NCI-H2227 treated with DMSO at 0.1 percent for 48 hours (cell line): ENCODE measurements around the gene PRPF4.
"Not testable (repeated sequence)": the region's sequence is repeated elsewhere in the genome, so short reads cannot be mapped to it uniquely, and the experiment has no call there.

Source experiments
- DNase-seq: peaks from one replicate; lab custom pipeline; 2025; lab: John Stamatoyannopoulos, UW

The PRPF4 gene

DNA sequence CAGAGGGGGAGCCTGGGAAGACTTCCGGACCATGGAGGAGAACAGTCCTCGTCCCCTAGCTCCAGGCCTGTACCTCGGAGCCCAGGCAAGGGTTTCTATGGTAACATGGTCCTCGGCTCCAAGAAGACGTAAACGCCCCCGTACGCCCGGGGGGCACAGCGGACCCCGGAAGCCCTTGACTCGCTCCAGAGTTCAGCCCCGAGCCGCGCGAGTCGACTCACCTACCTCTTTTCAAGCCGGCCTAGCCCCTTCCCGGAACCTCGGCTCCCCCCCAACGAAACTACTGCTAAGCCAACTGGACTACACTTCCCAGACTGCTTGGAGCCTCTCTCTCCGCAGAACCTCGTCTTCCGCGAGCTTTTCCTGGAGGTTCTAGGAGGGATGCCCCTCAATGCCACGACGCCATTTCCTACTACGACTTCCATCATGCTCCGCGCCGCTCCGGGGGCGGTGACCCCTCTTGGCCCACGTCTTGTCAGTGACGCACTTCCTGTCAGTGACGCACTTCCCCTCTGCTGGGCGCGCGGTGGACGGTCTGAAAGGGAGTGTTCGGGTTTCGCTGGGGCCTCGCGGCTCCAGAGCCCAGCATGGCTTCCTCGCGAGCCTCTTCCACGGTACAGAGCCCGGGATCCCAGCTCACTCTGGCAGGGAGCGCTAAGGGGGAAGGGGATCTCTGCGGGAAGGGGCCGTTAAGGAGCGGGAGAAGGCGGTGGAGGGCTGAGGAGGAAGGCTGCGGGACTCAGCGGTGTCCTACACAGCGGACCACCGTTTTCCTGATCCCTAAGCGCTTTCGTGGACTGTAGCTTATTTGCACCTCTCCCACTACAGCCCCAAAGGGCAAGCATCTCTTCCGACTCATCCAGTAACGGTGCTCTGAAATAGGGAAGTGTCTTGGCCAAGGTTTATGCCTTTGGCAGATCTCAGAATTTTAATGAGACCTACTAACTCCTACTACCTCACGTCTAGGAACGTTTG is at the start of gene PRPF4, which contains the start of gene CDC26:
Gene PRPF4, plus strand, starts transcription at position 502 of the 975 bp plus-strand sequence. Its CDS starts 86 bp downstream, at position 588.
Gene CDC26, minus strand, starts transcription at position 416 of the 975 bp plus-strand sequence. CDS start 3,065 bp downstream, outside the sequence.
- peak; percentile 94 for DNase-seq

DNA sequence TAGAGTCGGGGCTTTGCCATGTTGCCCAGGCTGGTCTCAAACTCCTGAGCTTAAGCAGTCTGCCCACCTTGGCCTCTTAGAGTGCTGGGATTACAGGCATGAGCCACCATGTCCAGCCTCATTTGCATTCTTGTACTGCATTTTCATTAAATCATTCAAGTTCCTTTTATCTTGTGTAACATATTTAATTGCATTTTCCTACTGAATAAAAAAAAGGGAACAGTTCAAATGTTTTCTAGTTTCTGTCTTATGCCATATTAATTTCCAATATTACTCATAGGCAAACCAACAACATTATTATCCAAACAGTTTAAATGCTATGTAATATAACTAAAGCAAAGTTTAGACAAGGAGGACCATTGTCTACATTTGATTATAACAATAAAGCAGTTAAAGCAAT is 48.0 kb upstream of the PRPF4 start:
- no peak for DNase-seq

DNA sequence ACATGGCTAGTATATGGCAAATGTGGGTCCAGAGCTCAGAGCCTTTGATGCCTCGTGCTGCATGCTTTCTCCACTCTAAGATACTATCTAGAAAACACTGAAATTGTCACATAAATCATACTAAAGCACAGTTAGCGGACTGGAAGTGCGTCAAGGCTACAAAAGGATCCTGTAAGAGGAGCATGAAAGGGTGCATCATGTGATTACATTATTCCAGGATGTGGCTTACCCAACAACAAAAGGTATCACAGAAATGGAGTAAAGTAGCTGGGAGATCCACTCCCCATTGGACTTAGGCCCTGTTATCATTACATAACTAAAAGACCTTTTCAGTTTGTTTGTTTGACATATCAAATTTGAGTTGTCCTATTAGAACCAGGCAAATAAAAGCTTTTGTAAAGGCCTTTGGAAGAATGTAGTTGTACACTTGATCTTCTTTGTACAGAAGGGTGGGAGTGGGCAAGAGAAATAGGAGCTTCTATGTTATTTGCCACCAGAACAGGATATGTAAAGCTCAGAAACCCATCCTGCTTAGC is 47.3 kb upstream of the PRPF4 start:
- no peak for DNase-seq

DNA sequence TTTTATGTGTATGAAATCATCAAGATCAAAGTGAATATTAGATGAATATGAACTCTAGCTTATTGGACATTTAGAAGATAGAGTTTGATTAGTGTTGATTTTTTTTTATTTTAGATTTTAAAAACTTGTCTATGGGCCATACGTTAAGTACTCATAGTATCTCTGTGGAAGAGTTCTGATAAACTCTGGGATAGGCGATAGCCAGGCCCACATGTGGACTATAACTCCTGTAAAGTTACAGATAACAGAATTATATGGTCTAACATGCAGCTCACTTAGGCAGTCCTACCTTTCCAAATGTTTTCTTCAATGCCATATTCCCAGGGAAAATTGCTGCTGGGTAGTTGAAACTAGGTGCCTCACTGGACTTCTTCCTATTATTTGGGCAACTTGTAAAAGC is 43.8 kb upstream of the PRPF4 start:
- no peak for DNase-seq

DNA sequence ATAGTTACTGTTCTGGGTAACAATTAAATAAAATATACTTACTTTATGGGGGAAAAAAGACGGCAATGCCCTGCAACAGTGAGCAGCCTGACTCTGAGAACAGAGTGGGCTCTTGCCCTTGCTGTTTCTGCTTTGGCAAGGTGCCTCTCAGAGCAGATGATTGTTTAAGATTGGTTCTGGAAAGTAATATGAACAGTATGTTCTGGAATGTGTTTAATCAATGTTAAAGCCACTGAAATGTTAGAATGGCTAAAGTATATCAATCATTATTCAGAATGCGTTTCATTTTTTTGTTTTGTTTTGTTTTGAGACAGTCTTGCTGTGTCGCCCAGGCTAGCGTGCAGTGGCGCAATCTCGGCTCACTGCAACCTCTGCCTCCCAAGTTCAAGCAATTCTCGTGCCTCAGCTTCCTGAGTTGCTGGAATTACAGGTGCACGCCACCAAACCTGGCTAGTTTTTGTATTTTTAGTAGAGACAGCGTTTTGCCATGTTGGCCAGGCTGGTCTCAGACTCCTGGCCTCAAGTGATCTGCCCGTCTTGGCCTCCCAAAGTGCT is 39.7 kb upstream of the PRPF4 start:
- DNase-seq = not testable (repeated sequence)

- no peak for DNase-seq
These were observed 38.4 kb upstream of the PRPF4 start for GRCh38 chr9:113237026-113237425.

- no peak for DNase-seq
These were observed 37.1 kb upstream of the PRPF4 start for GRCh38 chr9:113238202-113238858.

- DNase-seq = no peak
These were observed 36.6 kb upstream of the PRPF4 start for GRCh38 chr9:113238859-113239232.

- no peak for DNase-seq
These were observed 34.3 kb upstream of the PRPF4 start for GRCh38 chr9:113241161-113241560.

DNA sequence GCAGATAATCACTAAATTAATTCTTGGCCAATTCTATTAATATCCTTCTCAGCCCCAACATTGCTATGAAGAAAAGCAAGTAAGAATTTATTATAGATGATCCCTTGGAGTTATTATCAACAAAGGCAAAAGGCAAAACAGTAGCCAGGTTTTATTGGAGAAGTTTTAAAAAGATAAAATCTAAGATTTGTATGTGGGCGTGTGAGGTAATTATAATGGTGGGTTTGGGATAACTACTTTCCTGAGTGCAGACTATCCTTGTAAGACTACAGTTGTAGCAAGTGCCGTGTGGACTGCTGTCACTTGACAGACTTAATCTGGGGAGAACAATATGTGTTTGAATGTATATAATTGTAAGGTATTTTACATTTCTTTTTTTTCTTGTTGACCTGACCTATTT is 30.9 kb upstream of the PRPF4 start:
- no peak for DNase-seq

DNA sequence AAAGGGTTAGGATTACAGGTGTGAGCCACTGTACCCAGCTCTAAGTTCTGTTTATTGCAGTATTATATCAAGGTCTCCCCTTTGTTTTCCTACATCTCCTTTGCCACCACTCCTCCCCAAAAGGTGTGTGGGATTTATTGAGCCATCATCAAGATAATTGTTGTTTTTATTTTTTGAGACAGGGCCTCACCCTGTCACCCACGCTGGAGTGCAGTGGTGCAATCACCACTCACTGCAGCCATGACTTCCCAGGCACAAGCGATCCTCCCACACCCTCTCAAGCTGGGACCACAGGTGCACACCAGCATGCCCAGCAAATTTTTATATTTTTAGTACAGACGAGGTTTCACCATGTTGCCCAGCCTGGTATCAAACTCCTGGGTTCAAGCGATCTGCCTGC is 29.6 kb upstream of the PRPF4 start:
- DNase-seq = no peak

- DNase-seq = no peak
These were observed 28.5 kb upstream of the PRPF4 start for GRCh38 chr9:113246928-113247327.

- no peak for DNase-seq
These were observed 27.8 kb upstream of the PRPF4 start for GRCh38 chr9:113247640-113248039.

- not testable (repeated sequence) for DNase-seq
These were observed 25.8 kb upstream of the PRPF4 start for GRCh38 chr9:113249661-113250060.

DNA sequence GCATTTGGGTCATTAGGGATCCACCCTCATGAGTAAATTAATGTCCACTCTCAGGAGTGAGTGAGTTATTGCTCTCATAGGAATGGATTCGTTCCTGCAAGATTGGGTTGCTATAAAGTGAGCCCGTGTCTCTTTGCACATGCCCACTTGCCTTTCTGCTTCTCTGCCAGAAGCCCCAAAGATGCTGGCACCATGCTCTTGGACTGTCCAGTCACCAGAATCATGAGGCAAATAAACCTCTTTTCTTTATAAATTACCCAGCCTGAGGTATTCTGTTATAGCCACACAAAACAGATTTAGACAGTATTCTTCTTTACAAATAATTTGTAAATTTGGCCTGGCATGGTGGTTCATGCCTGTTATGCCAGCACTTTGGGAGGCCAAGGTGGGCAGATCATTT is 24.7 kb upstream of the PRPF4 start:
- DNase-seq = no peak

- no peak for DNase-seq
These were observed 20.5 kb upstream of the PRPF4 start for GRCh38 chr9:113254991-113255390.

- DNase-seq = no peak
These were observed 20.0 kb upstream of the PRPF4 start for GRCh38 chr9:113255438-113255837.

- DNase-seq = no peak
These were observed 17.6 kb upstream of the PRPF4 start for GRCh38 chr9:113257863-113258262.

DNA sequence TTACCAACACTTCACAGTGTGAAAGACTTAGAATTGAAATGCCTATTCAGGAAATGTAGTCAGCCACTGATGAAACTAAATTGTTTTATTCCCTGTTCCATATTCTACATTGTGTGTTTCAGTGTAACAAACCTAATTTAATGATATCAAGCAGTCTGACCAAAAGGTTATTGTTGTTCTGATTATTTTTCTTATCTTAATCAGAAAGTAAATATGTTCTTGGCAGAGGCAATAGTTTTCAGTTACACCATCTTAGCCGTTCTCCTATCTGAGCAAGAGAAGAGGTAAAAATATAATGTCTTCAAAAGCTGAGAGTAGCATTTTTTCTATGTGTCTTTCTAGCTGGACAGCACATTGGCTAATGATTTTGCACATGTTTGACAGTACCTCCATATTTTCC is 17.2 kb upstream of the PRPF4 start:
- DNase-seq = no peak

- DNase-seq = no peak
These were observed 13.4 kb upstream of the PRPF4 start for GRCh38 chr9:113261917-113262671.

DNA sequence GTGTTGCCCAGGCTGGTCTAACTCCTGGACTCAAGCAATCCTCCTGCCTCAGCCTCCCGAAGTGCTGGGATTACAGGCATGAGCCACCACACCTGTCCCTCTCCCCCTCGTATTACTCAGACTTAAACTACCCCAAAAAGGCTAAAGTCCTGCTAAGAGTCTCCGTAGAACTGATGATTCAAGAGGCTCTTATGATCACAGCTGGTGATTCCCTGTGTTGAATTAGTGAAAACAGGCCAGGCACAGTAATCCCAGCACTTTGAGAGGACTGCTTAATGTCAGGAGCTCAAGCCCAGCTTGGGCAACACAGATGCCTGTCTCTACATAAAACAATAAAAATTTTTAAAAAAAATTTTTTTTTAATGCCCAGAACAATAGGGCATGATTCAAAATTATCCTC is 9.3 kb upstream of the PRPF4 start:
- DNase-seq = no peak
